ENCODE measurements around the gene SORL1. TPM values are rescaled to one million over a fixed set of nuclear protein-coding genes. Genes with fewer than 3 reads are reported as not detected.

SORL1 gene
- total and polyA plus RNA-seq, 4 donors = 21.4 to 80.6 (median 29.3) TPM

GRCh38 chr11:121450401-121450800, 1.7 kb upstream of the SORL1 start:
- WGBS (ENCODE audit: insufficient coverage) = no CpG with 5 or more reads among the region's 1 CpG
- no peak for DNase-seq (ENCODE audit: low read depth in 4 of 6, low spot score in 6 of 6)

GRCh38 chr11:121451178-121451985, 732 bp upstream of the SORL1 start:
- Histone ChIP-seq H3K36me3 (ENCODE audit: control insufficient read depth, insufficient read depth, low read length) (no peaks in the 10 kb centered on the region), H3K4me3 (ENCODE audit: low read depth, low read length) (peak overlapping the region; percentile 49), H3K4me1 (ENCODE audit: control insufficient read depth, insufficient read depth, low read length) (peaks cover 17% of the 10 kb centered on the region), H3K9me3 (ENCODE audit: control insufficient read depth, insufficient read depth, low read length) (no peaks in the 10 kb centered on the region), H3K27me3 (ENCODE audit: control insufficient read depth, insufficient read depth, low read length) (no peaks in the 10 kb centered on the region), H3K27ac (ENCODE audit: low read depth, low read length) (peak overlapping the region; percentile 3)
- 35% methylated on average over 21 of the region's 22 CpGs for WGBS (ENCODE audit: insufficient coverage)
- no peak for DNase-seq (ENCODE audit: low read depth in 4 of 6, low spot score in 6 of 6)

More at GRCh38 chr11:121450401-121450800, 1.7 kb upstream of the SORL1 start:
- H3K4me1 ChIP-seq (ENCODE audit: control insufficient read depth, insufficient read depth, low read length) = peaks cover 17% of the 10 kb centered on the region
- no peak overlapping the region for H3K4me3 ChIP-seq (ENCODE audit: low read depth, low read length)
- no peaks in the 10 kb centered on the region for H3K36me3 ChIP-seq (ENCODE audit: control insufficient read depth, insufficient read depth, low read length)
- no peak overlapping the region for H3K27ac ChIP-seq (ENCODE audit: low read depth, low read length)
- no peaks in the 10 kb centered on the region for H3K27me3 ChIP-seq (ENCODE audit: control insufficient read depth, insufficient read depth, low read length)
- no peaks in the 10 kb centered on the region for H3K9me3 ChIP-seq (ENCODE audit: control insufficient read depth, insufficient read depth, low read length)

GRCh38 chr11:121452609-121453150, 566 bp downstream of the SORL1 start, which contains the start of gene SORL1-AS1:
TSS of gene SORL1-AS1 (minus strand) at chr11:121452967.
- DNase-seq (ENCODE audit: low read depth in 4 of 6, low spot score in 6 of 6) = peak in 3 of 6 donors; percentile 54 to 80 (median 63)
- H3K27ac ChIP-seq (ENCODE audit: low read depth, low read length) = peak within 1 kb of the TSS; percentile 29
- H3K27me3 ChIP-seq (ENCODE audit: control insufficient read depth, insufficient read depth, low read length) = no peaks in the 10 kb centered on the region
- no peaks in the 10 kb centered on the region for H3K9me3 ChIP-seq (ENCODE audit: control insufficient read depth, insufficient read depth, low read length)
- 1% methylated on average over 7 of the region's 21 CpGs for WGBS (ENCODE audit: insufficient coverage)
- peak within 1 kb of the TSS; percentile 63 for H3K4me3 ChIP-seq (ENCODE audit: low read depth, low read length)
- H3K36me3 ChIP-seq (ENCODE audit: control insufficient read depth, insufficient read depth, low read length) = no peaks in the 10 kb centered on the region
- H3K4me1 ChIP-seq (ENCODE audit: control insufficient read depth, insufficient read depth, low read length) = peaks cover 17% of the 10 kb centered on the region

- Histone ChIP-seq H3K4me1 (ENCODE audit: control insufficient read depth, insufficient read depth, low read length) (peaks cover 17% of the 10 kb centered on the region), H3K4me3 (ENCODE audit: low read depth, low read length) (peak overlapping the region; percentile 6), H3K36me3 (ENCODE audit: control insufficient read depth, insufficient read depth, low read length) (no peaks in the 10 kb centered on the region), H3K27ac (ENCODE audit: low read depth, low read length) (no peak overlapping the region), H3K27me3 (ENCODE audit: control insufficient read depth, insufficient read depth, low read length) (no peaks in the 10 kb centered on the region), H3K9me3 (ENCODE audit: control insufficient read depth, insufficient read depth, low read length) (no peaks in the 10 kb centered on the region)
- DNase-seq (ENCODE audit: low read depth in 4 of 6, low spot score in 6 of 6) = no peak
- 62% methylated on average over 3 of the region's 6 CpGs for WGBS (ENCODE audit: insufficient coverage)
Measured at GRCh38 chr11:121453589-121454299, 1.6 kb downstream of the SORL1 start.

- Histone ChIP-seq H3K27ac (ENCODE audit: low read depth, low read length) (no peak overlapping the region), H3K36me3 (ENCODE audit: control insufficient read depth, insufficient read depth, low read length) (no peaks in the 10 kb centered on the region), H3K4me3 (ENCODE audit: low read depth, low read length) (no peak overlapping the region), H3K27me3 (ENCODE audit: control insufficient read depth, insufficient read depth, low read length) (no peaks in the 10 kb centered on the region), H3K4me1 (ENCODE audit: control insufficient read depth, insufficient read depth, low read length) (peaks cover 17% of the 10 kb centered on the region), H3K9me3 (ENCODE audit: control insufficient read depth, insufficient read depth, low read length) (no peaks in the 10 kb centered on the region)
- DNase-seq (ENCODE audit: low read depth in 4 of 6, low spot score in 6 of 6) = no peak
- 91% methylated on average over 1 of the region's 3 CpGs for WGBS (ENCODE audit: insufficient coverage)
Measured at GRCh38 chr11:121455115-121455514, 3.0 kb downstream of the SORL1 start.

- no peak for DNase-seq (ENCODE audit: low read depth in 4 of 6, low spot score in 6 of 6)
- no CpG with 5 or more reads among the region's 2 CpGs for WGBS (ENCODE audit: insufficient coverage)
- Histone ChIP-seq H3K9me3 (ENCODE audit: control insufficient read depth, insufficient read depth, low read length) (no peaks in the 10 kb centered on the region), H3K27ac (ENCODE audit: low read depth, low read length) (no peak overlapping the region), H3K4me1 (ENCODE audit: control insufficient read depth, insufficient read depth, low read length) (peaks cover 17% of the 10 kb centered on the region), H3K36me3 (ENCODE audit: control insufficient read depth, insufficient read depth, low read length) (no peaks in the 10 kb centered on the region), H3K4me3 (ENCODE audit: low read depth, low read length) (no peak overlapping the region), H3K27me3 (ENCODE audit: control insufficient read depth, insufficient read depth, low read length) (no peaks in the 10 kb centered on the region)
Measured at GRCh38 chr11:121456151-121456550, 4.0 kb downstream of the SORL1 start.

GRCh38 chr11:121456816-121457431, 4.8 kb downstream of the SORL1 start:
- H3K36me3 ChIP-seq (ENCODE audit: control insufficient read depth, insufficient read depth, low read length) = no peaks in the 10 kb centered on the region
- H3K4me3 ChIP-seq (ENCODE audit: low read depth, low read length) = no peak overlapping the region
- no peaks in the 10 kb centered on the region for H3K9me3 ChIP-seq (ENCODE audit: control insufficient read depth, insufficient read depth, low read length)
- WGBS (ENCODE audit: insufficient coverage) = 66% methylated on average over 6 of the region's 11 CpGs
- no peaks in the 10 kb centered on the region for H3K27me3 ChIP-seq (ENCODE audit: control insufficient read depth, insufficient read depth, low read length)
- no peak overlapping the region for H3K27ac ChIP-seq (ENCODE audit: low read depth, low read length)
- H3K4me1 ChIP-seq (ENCODE audit: control insufficient read depth, insufficient read depth, low read length) = peaks cover 11% of the 10 kb centered on the region
- no peak for DNase-seq (ENCODE audit: low read depth in 4 of 6, low spot score in 6 of 6)

- Histone ChIP-seq H3K4me1 (ENCODE audit: control insufficient read depth, insufficient read depth, low read length) (peaks cover 6% of the 10 kb centered on the region), H3K4me3 (ENCODE audit: low read depth, low read length) (no peak overlapping the region), H3K36me3 (ENCODE audit: control insufficient read depth, insufficient read depth, low read length) (no peaks in the 10 kb centered on the region), H3K27me3 (ENCODE audit: control insufficient read depth, insufficient read depth, low read length) (no peaks in the 10 kb centered on the region), H3K9me3 (ENCODE audit: control insufficient read depth, insufficient read depth, low read length) (no peaks in the 10 kb centered on the region), H3K27ac (ENCODE audit: low read depth, low read length) (no peak overlapping the region)
- WGBS (ENCODE audit: insufficient coverage) = 88% methylated on average over 4 of the region's 9 CpGs
- no peak for DNase-seq (ENCODE audit: low read depth in 4 of 6, low spot score in 6 of 6)
Measured at GRCh38 chr11:121458551-121458950, 6.4 kb downstream of the SORL1 start.

GRCh38 chr11:121459413-121460017, 7.4 kb downstream of the SORL1 start:
- no peaks in the 10 kb centered on the region for H3K27me3 ChIP-seq (ENCODE audit: control insufficient read depth, insufficient read depth, low read length)

More at GRCh38 chr11:121459413-121460017, 7.4 kb downstream of the SORL1 start:
- Histone ChIP-seq H3K36me3 (ENCODE audit: control insufficient read depth, insufficient read depth, low read length) (no peaks in the 10 kb centered on the region), H3K9me3 (ENCODE audit: control insufficient read depth, insufficient read depth, low read length) (no peaks in the 10 kb centered on the region), H3K4me3 (ENCODE audit: low read depth, low read length) (no peak overlapping the region), H3K27ac (ENCODE audit: low read depth, low read length) (no peak overlapping the region), H3K4me1 (ENCODE audit: control insufficient read depth, insufficient read depth, low read length) (peaks cover 4% of the 10 kb centered on the region)
- 75% methylated on average over 7 of the region's 7 CpGs for WGBS (ENCODE audit: insufficient coverage)
- peak in 1 of 6 donors; percentile 37 for DNase-seq (ENCODE audit: low read depth in 4 of 6, low spot score in 6 of 6)

Measured in spinal cord (tissue), 10 donors.